NCI-H1417 treated with DMSO at 0.1 percent for 48 hours (cell line): ENCODE results near the gene LRRC10B.

Experiments
- DNase-seq: peaks from one replicate; lab custom pipeline; 2025; lab: John Stamatoyannopoulos, UW

Gene LRRC10B

DNA sequence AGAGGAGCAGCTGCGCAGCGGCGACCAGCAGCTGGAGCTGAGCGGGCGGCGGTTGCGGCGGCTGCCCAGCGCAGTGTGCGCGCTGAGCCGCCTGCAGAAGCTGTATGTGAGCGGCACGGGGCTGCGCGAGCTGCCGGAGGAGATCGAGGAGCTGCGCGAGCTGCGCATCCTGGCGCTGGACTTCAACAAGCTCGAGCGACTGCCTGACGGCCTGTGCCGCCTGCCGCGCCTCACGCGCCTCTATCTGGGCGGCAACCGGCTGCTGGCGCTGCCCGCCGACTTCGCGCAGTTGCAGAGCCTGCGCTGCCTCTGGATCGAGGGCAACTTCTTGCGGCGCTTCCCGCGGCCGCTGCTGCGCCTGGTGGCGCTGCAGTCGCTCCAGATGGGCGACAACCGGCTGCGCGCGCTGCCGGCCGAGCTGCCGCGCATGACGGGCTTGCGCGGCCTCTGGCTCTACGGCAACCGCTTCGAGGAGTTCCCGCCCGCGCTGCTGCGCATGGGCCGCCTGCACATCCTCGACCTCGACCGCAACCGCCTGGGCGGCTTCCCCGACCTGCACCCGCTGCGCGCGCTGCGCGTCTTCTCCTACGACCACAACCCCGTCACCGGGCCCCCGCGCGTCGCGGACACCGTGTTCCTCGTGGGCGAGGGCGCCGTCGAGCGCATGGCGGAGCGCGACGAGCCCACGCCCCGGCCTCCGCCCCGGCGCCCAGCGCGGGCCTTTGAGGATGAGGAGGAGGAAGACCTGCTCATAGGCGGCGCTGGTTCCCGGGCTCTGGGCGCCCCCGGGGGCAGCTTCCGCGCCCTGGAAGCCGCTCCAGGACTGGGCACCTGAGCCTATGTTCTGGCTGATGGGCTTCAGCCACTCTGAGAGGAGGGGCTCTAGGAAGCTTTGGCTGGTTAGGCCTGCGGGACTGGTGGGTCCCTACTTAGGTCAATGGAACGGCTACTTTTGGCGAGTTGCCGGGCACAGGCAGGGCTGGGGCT lies 787 bp downstream of the LRRC10B start:
- DNase-seq, result peak; percentile 41

DNA sequence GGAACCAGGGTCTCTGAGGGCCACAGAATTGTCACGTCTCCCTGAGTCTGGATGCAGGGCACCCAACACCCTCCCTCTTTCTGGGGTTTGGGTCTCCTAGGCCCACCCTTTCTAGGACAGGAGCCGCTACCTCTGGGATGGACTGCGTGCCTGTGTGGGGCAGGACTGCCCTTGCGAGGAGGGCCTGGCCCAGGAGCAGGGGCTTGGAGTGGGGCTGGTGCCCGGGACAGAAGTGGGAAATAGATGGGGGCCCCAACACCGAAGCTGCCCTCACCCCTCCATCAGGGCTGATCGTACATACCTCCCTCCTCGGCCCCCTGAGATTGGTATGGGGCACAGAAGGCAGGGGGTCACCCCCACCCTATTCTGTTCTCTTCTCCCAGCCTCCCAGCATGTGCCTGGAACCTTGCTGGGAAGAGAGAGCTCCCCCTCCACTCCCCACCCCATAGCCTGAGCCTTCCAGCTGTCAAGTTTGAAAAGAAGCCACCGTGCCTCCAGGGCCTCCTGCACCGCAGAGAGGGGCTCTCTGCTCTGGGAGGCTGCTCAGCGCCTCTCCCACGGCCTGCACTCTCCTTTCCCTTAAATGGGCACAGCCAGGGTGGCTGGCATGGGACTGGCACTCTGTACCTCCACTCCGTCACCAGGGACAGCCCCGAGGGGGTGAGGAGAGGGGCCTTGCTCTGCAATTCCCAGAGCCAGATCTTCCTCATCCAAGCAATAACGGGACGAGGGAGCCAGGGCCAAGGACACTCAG lies 1.8 kb downstream of the LRRC10B start:
- no peak for DNase-seq

DNA sequence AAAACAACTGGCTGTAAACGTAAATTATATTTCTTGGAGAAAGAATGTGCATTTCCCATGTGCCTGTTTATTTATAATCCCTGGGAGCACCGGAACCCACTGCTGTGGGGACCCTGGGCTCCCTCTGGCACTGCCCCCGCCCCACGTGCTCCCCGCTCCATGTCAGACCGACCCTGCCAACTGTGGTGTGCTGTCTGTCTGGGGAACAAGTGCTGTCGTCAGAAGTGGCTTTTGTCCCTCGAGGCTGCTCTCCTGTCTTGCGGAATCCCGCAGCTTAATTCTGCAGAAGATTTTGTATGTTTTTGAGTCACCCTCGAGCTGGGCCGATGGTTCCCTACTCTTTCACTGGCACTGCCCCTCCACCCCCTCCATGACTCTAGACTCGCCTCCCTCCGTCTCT lies 2.4 kb downstream of the LRRC10B start:
- no peak for DNase-seq

DNA sequence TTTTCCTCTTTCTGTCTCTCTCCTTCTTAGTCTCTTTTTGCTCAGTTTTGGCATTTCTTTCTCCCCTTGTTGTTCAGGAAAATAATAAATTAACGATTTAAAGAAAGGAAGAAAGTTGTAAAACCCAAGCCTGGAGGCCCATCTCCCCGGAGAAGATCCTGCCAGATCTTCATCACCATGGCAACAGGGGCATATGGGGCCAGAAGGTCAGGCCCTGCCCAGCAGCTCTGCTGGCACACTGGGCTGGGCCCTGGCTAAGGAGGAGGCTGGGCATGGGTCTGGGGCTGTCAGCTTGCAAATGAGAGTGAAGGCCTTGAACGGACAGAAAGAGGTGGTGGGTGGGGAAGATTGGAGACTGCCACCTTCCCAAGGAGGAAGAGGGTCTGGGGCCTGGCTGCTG lies 2.8 kb downstream of the LRRC10B start:
- no peak for DNase-seq

DNA sequence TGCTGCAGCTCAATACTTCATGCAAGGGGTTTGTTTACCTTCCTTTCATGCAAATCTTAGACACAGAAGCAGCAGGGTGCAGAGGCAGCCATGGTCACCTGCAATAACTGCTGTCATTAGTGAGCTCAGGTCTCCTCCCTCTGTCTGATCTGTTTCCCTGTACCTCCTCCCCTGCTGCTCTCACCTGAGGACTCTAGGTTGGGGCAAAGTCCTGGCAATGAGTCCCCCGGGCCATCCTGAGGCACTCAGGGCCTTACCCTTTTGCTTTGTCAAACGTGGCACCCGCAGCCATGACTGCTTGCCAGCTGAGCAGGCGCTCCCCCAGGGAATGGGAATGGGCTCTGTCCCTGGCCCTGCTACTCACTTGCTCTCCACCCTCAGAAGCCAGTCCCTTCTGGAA lies 3.9 kb downstream of the LRRC10B start:
- DNase-seq, result peak; percentile 43

DNA sequence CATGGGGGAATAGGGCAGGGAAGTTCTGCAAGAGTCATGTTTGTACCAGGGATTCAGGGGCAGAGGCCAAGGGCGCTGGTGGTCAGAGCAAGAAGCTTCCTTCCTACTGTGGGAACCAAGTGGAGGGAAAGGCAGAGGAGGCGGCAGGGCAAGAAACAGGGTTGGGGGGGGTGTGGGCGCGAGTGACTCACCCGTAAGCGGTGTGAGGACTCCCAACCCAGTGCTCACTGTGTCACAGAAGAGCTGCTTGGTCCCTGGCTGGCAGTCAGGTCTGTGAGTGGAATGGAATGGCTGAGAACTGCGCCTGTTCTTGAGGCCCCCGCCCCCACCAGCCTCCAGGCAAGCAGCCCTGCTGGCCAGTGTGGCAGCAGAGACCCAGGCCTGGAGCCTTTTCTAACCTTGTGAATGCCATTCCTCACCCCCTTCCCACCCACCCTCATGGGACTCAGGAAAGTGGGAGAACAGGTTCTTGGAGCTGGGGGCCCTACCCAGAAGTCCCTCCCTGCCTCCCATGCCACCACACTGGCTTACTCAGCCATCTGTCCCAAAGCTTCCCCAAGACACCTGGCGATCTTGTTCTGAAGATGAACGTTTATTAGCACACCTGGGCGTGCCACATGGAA lies 4.7 kb downstream of the LRRC10B start:
- no peak for DNase-seq

DNA sequence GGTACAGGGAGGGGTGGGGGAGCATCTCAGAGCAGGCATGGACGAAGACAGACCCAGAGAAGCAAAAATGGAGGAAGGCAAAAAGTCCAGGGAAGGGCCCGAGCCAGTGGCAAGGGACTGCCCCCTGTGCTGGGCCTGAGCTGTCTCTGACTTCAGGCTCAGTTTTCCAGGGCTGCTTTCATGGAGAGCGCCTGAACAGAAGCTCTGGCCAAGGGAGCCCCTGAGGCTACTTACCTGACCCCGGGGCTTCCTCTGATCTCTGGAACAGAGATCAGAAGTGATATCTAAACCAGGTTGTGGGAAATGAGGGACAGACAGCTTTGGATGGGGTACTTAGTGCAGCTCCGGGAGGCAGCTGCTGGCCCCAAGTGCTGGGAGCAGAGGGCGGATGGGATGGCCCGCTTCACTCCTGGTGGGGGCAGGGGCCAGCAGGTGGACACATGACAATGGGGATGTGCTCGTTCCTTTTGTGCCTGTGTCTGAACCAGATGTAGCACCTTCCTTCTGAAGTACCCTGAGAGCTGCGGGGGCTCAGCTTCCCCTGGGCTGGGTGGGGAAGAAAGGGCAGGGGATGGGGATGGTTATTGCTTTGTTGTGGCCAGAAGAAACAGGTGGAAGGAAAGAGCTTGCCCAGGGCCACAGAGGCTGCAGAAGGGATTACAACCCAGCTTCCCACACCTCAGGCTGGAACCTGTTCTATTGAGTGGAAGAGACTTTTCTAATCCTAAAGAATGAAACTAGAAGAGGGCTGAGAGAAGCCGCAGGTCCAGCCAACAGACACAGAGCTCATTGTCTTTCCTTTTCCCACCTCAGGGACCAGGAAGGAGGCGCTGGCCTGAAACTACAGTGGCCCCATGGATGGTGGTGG lies 5.7 kb downstream of the LRRC10B start:
- no peak for DNase-seq

DNA sequence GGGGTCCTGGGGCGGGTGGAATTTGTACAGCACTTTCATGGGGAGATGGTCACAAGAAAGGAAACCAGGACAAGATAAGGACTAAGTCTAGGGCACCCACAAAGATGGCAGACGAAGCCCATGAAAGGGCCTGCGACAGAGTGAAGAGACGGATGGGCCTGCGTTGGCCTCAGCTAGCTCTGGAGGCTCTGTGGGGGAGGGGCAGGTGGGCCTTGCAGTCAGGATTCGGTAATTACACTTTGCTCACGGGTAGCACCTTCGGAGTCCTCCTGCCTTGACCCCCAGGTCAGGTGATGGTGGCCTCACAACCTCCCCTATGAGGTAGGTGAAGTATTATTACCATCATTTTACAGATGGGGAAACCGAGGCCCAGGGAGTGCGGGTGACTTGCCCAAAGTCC lies 7.1 kb downstream of the LRRC10B start:
- DNase-seq, result no peak

DNA sequence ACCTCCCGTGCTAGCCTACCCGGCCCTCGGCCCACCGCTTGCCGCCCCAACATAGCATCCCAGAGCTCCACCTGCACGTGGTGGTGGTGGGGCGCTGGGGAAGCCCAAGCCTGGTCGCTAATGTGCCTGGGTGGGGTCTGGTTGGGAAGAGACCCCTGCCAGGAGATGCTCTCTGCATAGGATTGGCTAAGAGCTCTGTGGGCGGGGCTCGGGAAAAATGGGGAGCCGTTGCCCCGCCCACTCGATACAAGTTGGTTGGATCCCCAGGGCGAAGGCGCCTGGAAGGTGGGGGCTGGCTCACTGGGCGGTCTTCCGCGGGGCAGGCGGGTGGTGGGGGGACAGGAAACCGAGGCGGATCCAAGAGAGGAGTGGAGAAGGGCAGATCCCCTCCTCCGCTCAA lies 7.6 kb downstream of the LRRC10B start:
- DNase-seq, result no peak

DNA sequence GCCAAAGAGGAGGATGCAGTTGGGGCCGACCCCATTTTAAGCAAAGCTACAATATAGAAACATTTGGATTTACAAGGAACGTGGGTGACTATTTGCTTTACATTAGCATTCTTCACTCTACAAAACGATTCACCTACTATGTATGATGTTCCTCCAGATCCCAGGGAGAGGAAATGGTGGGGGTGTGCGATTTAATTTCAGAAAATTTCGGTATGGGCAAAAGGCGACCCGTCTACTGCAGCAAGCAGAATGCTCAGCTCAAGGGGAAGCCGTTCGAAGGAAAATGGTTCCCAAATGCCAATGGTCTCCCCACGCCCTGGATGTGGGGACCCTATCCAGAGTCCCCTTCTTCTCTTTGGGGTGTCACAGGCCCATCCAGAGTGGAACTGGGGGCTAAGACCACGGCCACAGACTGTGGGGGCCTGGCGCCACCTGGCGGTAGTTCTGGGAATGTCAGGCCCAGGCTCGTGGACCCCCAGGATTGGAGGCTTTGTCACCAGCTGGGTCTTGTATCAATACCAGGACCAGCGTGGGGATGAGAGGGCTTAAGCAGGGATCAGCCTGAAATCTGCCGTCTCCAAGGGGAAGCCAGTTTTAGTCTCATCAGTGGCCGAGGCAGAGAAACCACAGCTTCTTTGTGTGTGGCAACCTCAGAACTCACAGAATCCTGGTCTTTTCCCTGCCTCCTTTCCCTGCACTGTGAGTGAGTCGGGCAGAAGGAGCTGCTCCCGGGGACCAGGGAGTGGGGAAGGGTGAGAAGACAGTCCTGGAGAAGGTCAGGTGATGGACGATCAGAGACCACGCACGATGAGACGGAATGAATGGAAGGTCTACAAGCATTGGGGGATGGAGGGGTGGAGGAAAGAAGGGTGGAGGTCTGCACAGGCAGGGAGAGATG lies 8.4 kb downstream of the LRRC10B start:
- no peak for DNase-seq

DNA sequence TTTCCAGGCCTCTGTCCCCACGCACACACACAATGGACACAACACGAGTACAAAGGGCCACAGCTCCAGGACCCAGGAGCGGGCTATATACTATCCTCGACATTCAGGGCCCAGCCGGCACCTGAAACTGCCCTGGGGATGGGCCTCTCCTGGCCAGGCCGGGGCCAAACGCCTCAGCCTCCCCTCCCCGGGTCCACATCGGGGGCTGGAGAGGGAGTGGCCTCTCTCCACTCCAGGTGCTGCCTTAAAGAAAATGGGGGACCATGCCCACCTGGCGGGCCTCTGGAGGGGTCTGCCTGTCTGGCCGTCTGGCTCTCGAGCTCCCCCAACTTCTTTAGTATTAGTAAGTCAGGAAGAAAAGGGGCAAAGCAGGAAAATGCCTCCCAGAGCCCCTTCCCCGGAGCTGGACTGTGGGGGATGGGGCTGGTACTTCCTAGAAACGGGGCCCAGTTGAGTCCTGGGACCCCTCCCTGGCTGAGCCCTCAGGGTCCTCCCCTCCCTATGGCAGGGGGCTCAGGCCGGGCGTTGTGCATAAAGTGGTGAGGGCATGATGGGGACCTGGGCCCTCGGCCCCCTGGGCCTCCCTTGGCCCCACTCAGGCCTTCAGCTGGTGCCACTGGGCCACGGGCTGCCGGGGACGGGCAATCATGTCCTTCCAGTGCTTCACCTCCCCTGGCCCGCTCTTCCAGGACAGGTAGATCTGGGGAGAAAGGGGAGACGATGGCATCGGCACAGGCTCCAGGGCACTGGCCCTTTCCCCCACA lies 9.7 kb downstream of the LRRC10B start:
- DNase-seq, result no peak

DNA sequence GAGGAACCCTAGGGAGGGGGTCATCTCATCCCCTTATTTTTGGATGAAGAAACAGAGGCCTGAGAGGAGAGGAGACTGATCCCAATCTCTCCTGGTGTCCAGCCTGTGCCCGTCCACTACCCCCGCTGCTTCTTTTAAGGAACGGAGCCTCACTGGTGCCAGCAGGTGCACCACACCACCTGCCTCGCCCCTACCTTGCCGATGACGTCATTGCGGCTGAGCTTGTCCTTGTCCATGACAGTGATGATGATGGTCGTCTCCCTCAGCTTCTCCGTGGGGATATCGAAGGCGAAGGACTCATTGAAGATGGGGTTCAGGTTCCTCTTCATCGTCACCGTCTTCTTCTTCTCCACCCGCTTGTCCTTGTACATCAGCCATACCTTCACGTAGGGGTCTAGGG lies 14.3 kb downstream of the LRRC10B start:
- no peak for DNase-seq

DNA sequence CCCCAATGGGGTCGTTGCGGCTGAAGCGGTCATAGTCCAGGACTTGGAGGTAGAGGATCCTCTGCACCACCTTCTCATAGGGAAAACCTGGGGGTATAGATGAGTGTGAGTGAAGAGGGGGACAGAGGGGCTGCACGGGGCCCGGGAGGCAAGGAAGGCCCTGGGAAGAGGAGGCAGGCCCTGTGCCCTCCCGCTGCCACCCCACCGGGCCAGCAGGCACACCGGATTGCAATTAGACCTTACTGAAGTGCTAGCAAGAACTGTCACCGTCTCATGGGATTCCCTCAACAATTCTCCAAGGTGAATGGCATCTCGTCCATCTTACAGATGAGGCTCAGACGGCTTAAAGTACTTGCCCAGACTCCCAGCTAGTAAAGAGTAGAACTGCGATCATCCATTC lies 15.9 kb downstream of the LRRC10B start:
- DNase-seq, result no peak

DNA sequence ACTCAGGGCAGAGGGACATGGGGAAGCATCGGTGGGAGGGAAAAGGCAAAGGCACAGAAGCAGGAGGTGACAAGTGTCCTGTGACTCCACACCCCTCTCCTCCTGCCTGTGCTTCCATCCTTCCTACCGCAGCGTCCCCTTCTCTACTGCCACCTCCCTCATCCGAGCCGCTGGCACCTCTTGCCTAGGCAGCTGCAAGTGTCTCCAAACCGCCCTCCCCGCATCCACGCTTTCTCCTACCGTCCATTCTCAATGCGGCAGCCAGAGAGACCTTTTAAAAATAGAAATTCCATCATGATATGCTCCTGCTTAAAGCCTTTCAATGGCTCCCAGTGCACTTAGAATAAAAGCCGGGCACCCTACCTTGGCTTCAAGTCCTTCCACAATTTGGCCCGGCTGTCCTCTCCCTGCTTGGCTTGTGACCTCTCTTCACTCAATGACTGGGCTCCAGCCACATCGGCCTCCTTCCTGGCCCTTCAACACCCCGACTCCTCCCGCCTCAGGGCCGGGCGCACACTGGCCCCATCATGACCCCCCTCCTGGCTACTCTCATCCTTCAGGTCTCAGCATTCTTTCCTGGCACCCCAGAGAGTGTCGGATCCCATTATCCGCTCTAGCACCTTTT lies 16.5 kb downstream of the LRRC10B start:
- DNase-seq, result no peak

DNA sequence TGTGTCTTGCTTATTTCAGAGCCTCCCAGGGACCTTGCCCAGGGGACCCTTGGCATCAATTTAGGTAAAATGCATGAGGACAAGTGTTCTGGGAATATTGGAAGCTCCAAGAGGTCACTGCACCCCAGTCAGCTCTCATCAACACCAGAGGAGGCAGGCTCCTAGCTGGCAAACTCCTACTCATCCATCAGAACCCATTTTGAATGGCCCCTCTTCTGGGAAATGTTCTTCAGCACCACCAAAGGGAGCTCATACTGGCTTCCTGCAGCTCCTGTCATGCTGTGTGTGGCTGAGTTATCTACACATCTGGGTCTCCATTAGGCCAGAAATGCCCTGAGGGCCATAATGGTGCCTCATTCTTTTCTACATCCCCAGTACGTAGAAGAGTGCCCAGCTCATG lies 17.7 kb downstream of the LRRC10B start:
- DNase-seq, result no peak

DNA sequence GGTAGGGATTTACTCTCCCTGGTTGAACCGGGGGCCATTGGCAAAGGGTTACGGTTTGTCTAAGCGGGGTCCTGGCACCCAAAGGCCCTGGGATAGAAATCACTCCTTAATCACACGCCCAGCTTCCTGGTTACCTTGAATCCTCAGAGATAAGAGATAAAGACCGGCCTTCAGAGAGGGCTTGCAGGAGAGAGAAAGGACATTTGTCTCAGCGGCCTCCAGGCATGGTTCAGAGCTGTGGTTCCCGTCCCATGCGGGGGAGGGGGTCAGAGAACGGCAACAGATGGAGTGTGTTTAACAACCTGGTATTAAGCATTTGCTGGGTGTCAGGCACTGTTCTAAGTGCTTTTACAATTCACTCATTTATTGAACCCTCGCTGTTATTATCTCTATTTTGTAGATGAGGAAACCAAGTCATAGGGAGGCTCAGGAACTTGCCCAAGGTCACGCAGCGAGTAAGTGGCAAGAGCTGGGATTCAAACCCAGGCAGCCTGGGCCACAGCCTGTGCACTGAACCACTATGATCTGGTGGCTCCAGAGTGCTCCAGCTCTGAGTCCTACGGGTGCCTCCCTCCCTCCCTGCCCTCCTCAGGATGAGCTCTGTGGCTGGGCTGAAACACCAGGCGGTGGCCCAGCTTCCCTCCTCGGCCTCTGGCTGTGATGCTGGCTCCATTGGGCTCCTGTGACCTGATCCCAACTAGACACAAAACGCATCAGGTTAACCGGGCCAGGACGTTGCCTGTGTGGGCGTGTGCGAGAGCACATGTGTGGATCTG lies 18.6 kb downstream of the LRRC10B start:
- no peak for DNase-seq

DNA sequence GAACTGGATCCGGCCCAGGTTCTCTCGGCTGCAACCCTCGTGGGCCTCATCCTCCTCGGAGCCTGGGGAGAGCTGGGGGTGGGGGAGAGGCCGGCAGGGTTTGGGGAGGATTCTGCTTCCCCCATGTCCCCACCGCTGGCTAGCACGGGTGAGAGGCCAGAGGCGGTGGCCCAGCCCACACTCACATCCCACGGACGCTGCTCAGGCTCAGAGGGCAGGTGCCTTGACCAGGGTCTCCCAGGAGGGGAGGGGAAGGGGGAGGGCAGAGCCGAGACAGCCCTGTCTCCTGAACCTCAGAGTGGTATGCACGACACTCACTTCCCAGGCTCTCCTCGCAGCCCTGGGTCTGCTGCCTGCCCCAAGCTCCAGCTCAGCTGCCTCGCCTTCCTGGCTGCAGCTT lies 19.6 kb downstream of the LRRC10B start:
- DNase-seq, result no peak

DNA sequence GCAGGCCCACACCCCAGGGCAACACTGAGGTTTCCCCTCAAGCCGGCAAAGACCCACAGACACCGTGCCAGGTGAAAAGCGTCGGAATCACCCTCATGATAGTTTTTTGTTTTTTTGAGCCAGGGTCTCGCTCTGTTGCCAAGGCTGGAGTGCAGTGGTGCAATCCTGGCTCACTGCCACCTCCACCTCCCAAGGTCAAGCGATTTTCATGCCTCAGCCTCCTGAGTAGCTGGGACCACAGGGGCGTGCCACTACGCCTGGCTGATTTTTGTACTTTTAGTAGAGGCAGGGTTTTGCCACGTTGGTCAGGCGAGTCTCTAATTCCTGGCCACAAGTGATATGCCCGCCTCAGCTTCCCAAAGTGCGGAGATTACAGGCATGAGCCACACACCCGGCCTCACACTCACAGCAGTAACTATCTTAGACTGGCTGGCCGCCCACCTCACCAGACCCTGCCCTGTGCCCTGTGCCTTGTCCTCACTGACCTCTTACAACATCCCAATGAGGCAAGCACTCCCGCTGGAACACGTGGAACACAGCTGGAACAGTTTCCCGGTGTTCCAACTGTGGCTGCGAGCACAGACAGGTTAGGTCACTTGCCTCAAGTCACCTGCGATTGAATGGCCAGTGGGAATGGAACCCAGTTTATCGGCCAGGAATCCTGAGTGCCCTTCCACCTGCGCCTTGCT lies 21.1 kb downstream of the LRRC10B start:
- no peak for DNase-seq
